Left ventricle myocardium superior (tissue), 1 donor: ENCODE data around the gene MRPL58. TPM values are rescaled to one million over a fixed set of nuclear protein-coding genes. Genes with fewer than 3 reads are reported as not detected.
"Not testable (repeated sequence)": the region's sequence is repeated elsewhere in the genome, so short reads cannot be mapped to it uniquely, and the experiment has no call there.

ENCODE experiments used
- ATAC-seq: fragments of 200-7000 bp; cut with Tn5 transposase; one replicate; pipeline ENCODE4 v1.9.1; 2020; ENCODE audit warnings: mild to moderate bottlenecking, moderate library complexity
- DNase-seq: peaks from one replicate; pipeline ENCODE4 v3.0.0-alpha.2; 2020
- intact Hi-C: fragments of 100-400 bp; cut with micrococcal nuclease; formaldehyde crosslinking; loops from one replicate; pipeline ENCODE4 v1.11.0; 2022
- total RNA-seq: library from RNA; stranded (reverse); fragmentation: NEBNext Ultra II Directional; extraction: Animal tissue kit (Norgen Biotek cat#: 25700); gene quantifications from one replicate; pipeline ENCODE4 v1.2.1, GENCODE V29; 2021
- donor health status: DM: no; HTN: yes; CAD: no; lungs with severe emphysema.

The MRPL58 gene
- total RNA-seq, 1 donor from 2014 or later: 51.5 TPM

DNA sequence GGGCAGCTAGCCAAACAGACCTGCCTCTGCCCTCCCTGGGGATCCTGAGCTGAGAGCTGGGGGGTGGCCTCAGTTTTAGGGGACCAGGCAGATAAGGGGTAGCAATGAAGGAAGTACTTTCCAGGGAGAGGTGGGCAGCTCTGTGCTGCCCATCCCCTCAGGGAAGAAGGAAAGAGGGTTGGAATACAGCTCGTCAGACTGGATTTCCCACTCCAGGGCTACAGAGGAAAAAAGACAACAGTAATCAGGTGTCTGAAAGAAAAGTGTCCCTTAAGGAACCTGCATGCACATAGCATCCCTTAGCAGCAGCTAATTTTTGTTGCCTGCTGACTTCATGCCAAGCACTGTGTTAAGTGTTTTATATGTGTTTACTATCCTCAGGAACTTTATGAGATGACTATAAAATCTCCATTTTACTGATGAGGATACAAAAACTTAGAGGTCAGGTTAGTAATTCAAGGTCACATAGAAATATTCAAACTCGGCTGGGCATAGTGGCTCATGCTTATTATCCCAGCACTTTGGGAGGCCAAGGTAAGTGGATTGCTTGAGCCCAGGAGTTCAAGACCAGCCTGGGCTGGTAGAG is 3.2 kb upstream of the MRPL58 start:
- ATAC-seq: no peak
- no peak for DNase-seq
- intact Hi-C loops: no loop called here

- ATAC-seq: peak; percentile 66
- intact Hi-C loops: no loop called here
- DNase-seq: peak; percentile 64
These were observed 1.6 kb upstream of the MRPL58 start for GRCh38 chr17:75010683-75011400.

DNA sequence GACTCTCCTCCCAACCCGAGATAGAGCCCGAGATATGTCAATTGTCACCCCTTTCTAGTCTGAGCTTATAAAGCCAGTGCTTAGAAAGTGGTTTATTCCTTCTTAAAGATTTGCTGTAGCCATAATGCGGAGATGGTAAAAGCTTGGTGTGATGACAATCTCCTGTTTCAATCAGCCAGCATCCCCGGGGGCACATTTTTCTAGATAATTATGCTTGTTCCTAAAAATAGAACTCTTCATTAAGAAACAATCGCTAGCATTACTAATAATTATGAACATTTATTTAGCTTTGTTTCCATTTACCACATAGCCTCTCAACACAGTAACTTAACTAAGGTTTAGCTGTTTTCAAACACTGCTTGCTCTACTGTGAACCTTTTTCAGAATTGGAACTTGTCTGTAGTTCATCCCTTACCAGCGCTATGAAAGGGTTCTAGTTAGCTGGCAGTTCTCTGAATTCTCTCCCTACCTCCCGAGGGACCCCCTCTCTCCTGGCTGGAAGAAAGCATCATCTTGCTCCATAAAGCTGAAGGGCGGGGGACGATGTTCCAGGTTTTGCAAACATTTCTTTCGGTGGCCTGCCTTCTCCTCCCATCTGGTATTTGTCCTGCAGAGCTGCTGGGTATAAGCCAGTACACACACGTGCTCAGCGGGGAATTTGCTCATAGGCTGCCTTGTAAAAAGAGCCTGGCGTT is 922 bp upstream of the MRPL58 start:
- DNase-seq: peak; percentile 60
- intact Hi-C loops: no loop called here
- ATAC-seq: peak; percentile 81

- intact Hi-C loops: no loop called here
- no peak for ATAC-seq
- no peak for DNase-seq
These were observed 449 bp upstream of the MRPL58 start for GRCh38 chr17:75012096-75012345.

GRCh38 chr17:75013092-75013559 is 656 bp downstream of the MRPL58 start:
- intact Hi-C loops: no loop called here
- ATAC-seq: no peak
- no peak for DNase-seq

GRCh38 chr17:75019146-75019545 is 6.7 kb downstream of the MRPL58 start:
- ATAC-seq (no peak), DNase-seq (no peak)
- intact Hi-C loops: no loop called here

- DNase-seq: no peak
- intact Hi-C loops: no loop called here
- ATAC-seq: no peak
These were observed 7.2 kb downstream of the MRPL58 start for GRCh38 chr17:75019710-75020109.

DNA sequence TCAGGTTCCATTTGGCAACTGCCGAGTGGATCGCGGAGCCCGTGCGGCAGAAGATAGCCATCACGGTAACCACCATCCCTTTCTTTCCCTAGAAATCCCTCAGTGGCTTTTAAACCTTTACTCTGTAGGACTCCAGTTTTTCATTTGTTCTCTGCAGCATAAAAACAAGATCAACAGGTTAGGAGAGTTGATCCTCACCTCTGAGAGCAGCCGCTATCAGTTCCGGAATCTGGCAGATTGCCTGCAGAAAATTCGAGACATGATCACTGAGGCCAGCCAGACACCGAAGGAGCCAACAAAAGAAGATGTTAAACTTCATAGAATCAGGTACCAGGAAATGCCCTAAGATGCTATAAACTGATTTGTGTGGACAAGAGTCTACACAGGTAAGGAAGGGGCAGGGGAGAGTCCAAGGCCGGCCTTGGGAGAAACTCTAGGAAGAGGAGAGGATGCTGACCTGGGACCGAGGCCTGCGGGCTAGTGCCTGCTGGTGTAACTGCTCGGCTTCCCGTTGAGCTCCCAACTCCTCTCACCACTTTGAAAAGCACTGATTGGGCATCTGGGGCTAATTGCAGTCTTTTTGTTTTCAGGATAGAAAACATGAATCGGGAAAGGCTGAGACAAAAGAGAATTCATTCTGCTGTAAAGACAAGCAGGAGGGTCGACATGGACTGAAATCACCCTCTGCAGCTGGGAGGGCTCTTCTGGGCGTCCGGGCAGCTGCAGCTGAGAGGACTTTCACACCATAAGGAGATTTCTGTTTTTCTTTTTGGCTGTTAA is 8.1 kb downstream of the MRPL58 start:
- DNase-seq (no peak), ATAC-seq (no peak)
- intact Hi-C loops: no loop called here

GRCh38 chr17:75024686-75025397 is 12.4 kb downstream of the MRPL58 start:
- intact Hi-C loops: no loop called here
- ATAC-seq: no peak
- no peak for DNase-seq

DNA sequence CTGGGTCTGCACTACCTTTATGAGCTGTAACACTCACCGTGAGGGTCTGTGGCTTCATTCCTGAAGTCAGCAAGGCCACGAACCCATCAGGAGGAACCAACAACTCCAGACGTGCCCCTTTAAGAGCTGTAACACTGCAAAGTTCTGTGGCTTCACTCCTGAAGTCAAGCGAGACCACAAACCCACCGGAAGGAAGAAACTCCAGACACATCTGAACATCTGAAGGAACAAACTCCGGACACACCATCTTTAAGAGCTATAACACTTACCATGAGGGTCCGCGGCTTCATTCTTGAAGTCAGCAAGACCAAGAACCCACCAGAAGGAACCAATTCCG is 12.9 kb downstream of the MRPL58 start:
- intact Hi-C loops, DNase-seq, ATAC-seq: not testable (repeated sequence)

- ATAC-seq, intact Hi-C loops, DNase-seq: not testable (repeated sequence)
These were observed 14.2 kb downstream of the MRPL58 start for GRCh38 chr17:75026650-75027049.

DNA sequence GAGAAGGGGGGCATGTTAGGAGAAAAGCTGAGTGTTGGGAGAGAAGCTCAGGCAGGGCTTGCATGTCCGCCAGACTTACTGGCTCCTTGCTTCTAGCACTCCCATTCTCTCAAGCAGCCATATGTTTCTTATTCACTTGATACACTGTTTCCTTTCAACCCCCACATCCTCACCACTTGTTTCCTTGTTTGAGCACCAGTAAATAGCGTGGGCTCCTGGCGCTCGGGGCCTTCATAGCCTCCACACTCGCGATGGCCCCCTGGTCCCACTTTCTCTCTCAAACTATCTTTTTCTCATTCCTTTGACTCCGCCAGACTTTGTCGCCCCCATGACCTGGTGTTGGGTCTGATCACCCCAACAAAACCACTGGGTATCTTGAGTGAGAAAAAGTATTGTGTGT is 17.7 kb downstream of the MRPL58 start:
- intact Hi-C loops: no loop called here
- DNase-seq (no peak), ATAC-seq (no peak)

- peak; percentile 25 for ATAC-seq
- intact Hi-C loops: no loop called here
- DNase-seq: peak; percentile 71
These were observed 19.7 kb downstream of the MRPL58 start for GRCh38 chr17:75031972-75032719.

GRCh38 chr17:75032720-75033280 is 20.3 kb downstream of the MRPL58 start:
- DNase-seq: no peak
- intact Hi-C loops: no loop called here
- no peak for ATAC-seq

- ATAC-seq: peak; percentile 75
- peak; percentile 92 for DNase-seq
- intact Hi-C loops: no loop called here
These were observed 21.1 kb downstream of the MRPL58 start for GRCh38 chr17:75033346-75034235.

DNA sequence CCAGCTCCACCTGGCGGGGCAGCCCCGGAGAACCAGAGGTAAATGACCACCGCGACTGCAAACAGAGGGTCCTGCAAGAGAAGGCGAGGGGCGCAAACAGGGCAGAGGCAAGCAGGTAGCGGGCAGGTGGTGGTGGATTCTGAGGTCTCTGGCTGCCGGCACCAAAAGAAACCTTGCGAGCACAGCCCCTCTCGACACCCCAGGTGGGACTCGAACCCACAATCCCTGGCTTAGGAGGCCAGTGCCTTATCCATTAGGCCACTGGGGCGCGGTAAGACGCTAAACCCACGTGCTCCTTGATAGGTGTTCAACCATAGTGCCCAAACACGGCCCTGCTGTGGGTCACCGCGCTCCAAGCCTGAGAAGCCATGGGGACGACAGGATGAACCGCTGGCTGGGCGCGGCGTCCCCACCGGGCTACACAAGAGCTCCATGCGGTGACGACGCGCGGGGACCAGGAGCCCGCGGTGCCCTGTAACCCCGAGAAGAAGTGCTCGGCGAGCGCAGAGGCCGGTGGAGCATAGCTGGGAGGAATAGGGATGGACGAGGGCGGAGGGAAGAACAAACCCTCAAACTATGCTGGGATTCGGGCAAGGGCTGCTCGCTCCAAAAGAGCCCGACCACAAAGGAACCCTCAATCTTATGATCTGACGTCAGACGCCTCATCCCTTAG is 21.9 kb downstream of the MRPL58 start:
- peak; percentile 77 for ATAC-seq
- intact Hi-C loops: no loop called here
- peak; percentile 88 for DNase-seq
